HepG2 (cell line): ENCODE results near the gene RABL6. TPM values are rescaled to one million over a fixed set of nuclear protein-coding genes. Genes with fewer than 3 reads are reported as not detected.

Experiments used
- ATAC-seq: fragments of 200-7000 bp; cut with Tn5 transposase; 3 replicates; pipeline ENCODE4 v1.9.1; 2020; ENCODE audit warnings: mild to moderate bottlenecking, moderate library complexity
- BruUV-seq: library from RNA; stranded (reverse); fragments of 400-500 nt; replicated peaks from 2 replicates; lab custom pipeline; 2021; lab: Mats Ljungman, UMichigan
- CTCF ChIA-PET: fragments of 300-600 bp; formaldehyde crosslinking; extraction: SDS; loops from one replicate; lab custom pipeline; 2021; ENCODE audit warnings: low total read pairs, inconsistent platforms, low intra/inter-chr PET ratio; lab: Yijun Ruan, JAX
- POLR2A ChIA-PET: fragments of 350-600 bp; sonication (Branson Sonifier 250); formaldehyde crosslinking; loops from one replicate; lab custom pipeline; 2020; ENCODE audit warnings: antibody characterized with exemption, inconsistent platforms; lab: Yijun Ruan, JAX
- DNase-seq: peaks from one replicate; pipeline ENCODE4 v3.0.0-alpha.2; 2015; ENCODE audit warnings: low spot score
- FAIRE-seq: peaks from 3 replicates; lab custom pipeline; 2011; peaks lifted over from hg19 to GRCh38; lab: Jason Lieb, UNC
- H2AFZ ChIP-seq: one replicate; pipeline ENCODE4 v1.6.1; 2011; ENCODE audit warnings: low read length, inconsistent platforms
- H3K27ac ChIP-seq: fragments of 300-600 bp; 3 replicates; pipeline ENCODE4 v1.8.0; 2011; ENCODE audit warnings: mixed run types, mild to moderate bottlenecking, mixed read lengths, low read length, inconsistent platforms; ENCODE audit not compliant: insufficient read depth; ENCODE audit errors: extremely low read length
- H3K27me3 ChIP-seq, 2 experiments: fragments of 200-600 bp in 1 of 2; 2 replicates in 1 of 2; 3 replicates in 1 of 2; pipeline versions ENCODE4 v1.6.0 to v1.8.0; 2011; ENCODE audit warnings: low read length in 2 of 2, mild to moderate bottlenecking in 2 of 2, moderate library complexity in 2 of 2, inconsistent platforms in 1 of 2; ENCODE audit not compliant: insufficient read depth in 2 of 2, control insufficient read depth in 1 of 2
- H3K36me3 ChIP-seq, 2 experiments: fragments of 200-600 bp in 1 of 2; replicated peaks in 1 of 2; 2 replicates in 1 of 2; 3 replicates in 1 of 2; pipeline versions ENCODE4 v1.5.1 to v1.8.0; 2011; ENCODE audit warnings: low read length in 2 of 2, inconsistent platforms in 1 of 2; ENCODE audit not compliant: insufficient read depth in 2 of 2, control insufficient read depth in 1 of 2
- H3K4me1 ChIP-seq: 2 replicates; pipeline ENCODE4 v1.5.1; 2012; ENCODE audit warnings: low read length, inconsistent platforms; ENCODE audit not compliant: insufficient read depth
- H3K4me2 ChIP-seq: 2 replicates; pipeline ENCODE4 v1.6.0; 2011; ENCODE audit warnings: low read depth, low read length, inconsistent platforms
- H3K4me3 ChIP-seq, 3 experiments: fragments of 200-600 bp in 1 of 3; sonication (generic), shearing (Covaris generic) in 1 of 3; replicated peaks in 1 of 3; 2 replicates each; pipeline ENCODE4 v1.5.1; 2011 to 2016; ENCODE audit warnings: low read length in 3 of 3, inconsistent platforms in 2 of 3, low read depth in 2 of 3, mild to moderate bottlenecking in 2 of 3, control low read depth in 1 of 3, mixed read lengths in 1 of 3; ENCODE audit not compliant: insufficient read depth in 1 of 3
- H3K79me2 ChIP-seq: one replicate; pipeline ENCODE4 v1.6.1; 2011; ENCODE audit warnings: low read length, inconsistent platforms; ENCODE audit not compliant: insufficient read depth
- H3K9ac ChIP-seq: 2 replicates; pipeline ENCODE4 v1.6.0; 2011; ENCODE audit warnings: mild to moderate bottlenecking, low read depth, low read length, inconsistent platforms; ENCODE audit not compliant: insufficient read depth
- H3K9me3 ChIP-seq: 2 replicates; pipeline ENCODE4 v1.5.1; 2012; ENCODE audit warnings: mild to moderate bottlenecking, low read length
- H4K20me1 ChIP-seq: 2 replicates; pipeline ENCODE4 v1.6.0; 2011; ENCODE audit warnings: inconsistent platforms, mild to moderate bottlenecking, low read length, moderate library complexity; ENCODE audit not compliant: insufficient read depth
- ELF3 ChIP-seq: IDR thresholded peaks from 2 replicates; pipeline ENCODE4 v1.6.1; 2016; ENCODE audit warnings: missing genetic modification reagents, missing compliant biosample characterization
- GABPB1 ChIP-seq: IDR thresholded peaks from 2 replicates; pipeline ENCODE4 v1.6.1; 2016; ENCODE audit warnings: mild to moderate bottlenecking, missing genetic modification reagents, moderate library complexity, missing compliant biosample characterization
- MLLT10 ChIP-seq: sonication (generic); formaldehyde crosslinking; IDR thresholded peaks from 2 replicates; pipeline ENCODE4 v1.4.0; 2020; ENCODE audit warnings: missing genetic modification reagents
- NONO ChIP-seq, 2 experiments: fragments of 450-650 bp in 1 of 2; sonication (generic) in 1 of 2; formaldehyde crosslinking in 1 of 2; IDR thresholded peaks in 1 of 2; conservative IDR thresholded peaks in 1 of 2; 2 replicates each; pipeline versions ENCODE4 v1.6.1 to v1.8.0; 2017 to 2022; ENCODE audit warnings: mild to moderate bottlenecking in 1 of 2, missing genetic modification reagents in 1 of 2, moderate library complexity in 1 of 2
- PITX1 ChIP-seq: sonication (generic); formaldehyde crosslinking; IDR thresholded peaks from 2 replicates; pipeline ENCODE4 v1.5.1; 2020; ENCODE audit warnings: mild to moderate bottlenecking, missing genetic modification reagents
- POLR2AphosphoS5 ChIP-seq: IDR thresholded peaks from 2 replicates; pipeline ENCODE4 v1.6.1; 2012; ENCODE audit warnings: low read depth, low read length
- SCMH1 ChIP-seq: sonication (generic); formaldehyde crosslinking; IDR thresholded peaks from 2 replicates; pipeline ENCODE4 v1.9.0; 2021; ENCODE audit warnings: missing genetic modification reagents, mild to moderate bottlenecking, borderline replicate concordance
- SP2 ChIP-seq: sonication (generic); formaldehyde crosslinking; IDR thresholded peaks from 2 replicates; pipeline ENCODE4 v1.5.1; 2020; ENCODE audit warnings: mild to moderate bottlenecking, missing genetic modification reagents
- TSC22D2 ChIP-seq: sonication (generic); formaldehyde crosslinking; IDR thresholded peaks from 2 replicates; pipeline ENCODE4 v1.5.1; 2020; ENCODE audit warnings: missing genetic modification reagents, mild to moderate bottlenecking, borderline replicate concordance
- ZNF331 ChIP-seq: sonication (generic); formaldehyde crosslinking; IDR thresholded peaks from 2 replicates; pipeline ENCODE4 v1.4.0; 2020; ENCODE audit warnings: missing genetic modification reagents
- WGBS: methylation state at CpG from one replicate; pipeline ENCODE4 v1.1.6; 2017; ENCODE audit warnings: low lambda C conversion rate; 5-methylcytosine and 5-hydroxymethylcytosine counted together
- in situ Hi-C: cut with HindIII; loops from 2 replicates; pipeline ENCODE4 v1.10.0; 2017; ENCODE audit warnings: low pct_unique_long_range_greater_than_20kb; ENCODE audit not compliant: extremely low pct_ligation_motif_present
- intact Hi-C: fragments of 100-400 bp; cut with micrococcal nuclease; formaldehyde crosslinking; loops from one replicate; pipeline ENCODE4 v1.10.0; 2022; ENCODE audit not compliant: unreplicated experiment
- polyA plus RNA-seq, 8 experiments: library from polyadenylated mRNA; depleted of rRNA in 3 of 8; stranded (reverse) in 7 of 8; unstranded in 1 of 8; fragments of >200 nt; fragmentation: Illumina TruSeq in 4 of 8; extraction: Trizol in 4 of 8; gene quantifications; 2 replicates each; pipeline versions ENCODE4 v1.2.1 to v1.2.3, GENCODE V29; 2011 to 2016; ENCODE audit warnings: low read depth in 4 of 8, missing spikeins in 1 of 8, mixed read lengths in 1 of 8; ENCODE audit not compliant: insufficient read depth in 1 of 8
- total RNA-seq, 5 experiments: library from RNA; depleted of rRNA; stranded (reverse); fragments of >200 nt; fragmentation: Illumina TruSeq; extraction: Trizol; gene quantifications; 2 replicates each; pipeline ENCODE4 v1.2.3, GENCODE V29; 2016; ENCODE audit warnings: low read depth in 1 of 5
- TF ChIP-seq, protein P1 (sequence below): sonication (generic); formaldehyde crosslinking; conservative IDR thresholded peaks from 2 replicates; pipeline ENCODE4 v1.4.0; 2020; ENCODE audit warnings: mild to moderate bottlenecking, missing genetic modification reagents, moderate library complexity
- TF ChIP-seq, protein P2 (sequence below): IDR thresholded peaks from 2 replicates; pipeline ENCODE4 v1.6.1; 2016

Gene RABL6
- total and polyA plus RNA-seq, 2 of the 13 experiments (the other 11 are each of a cell fraction or from before 2014, with no cell fraction given) = 81.5 to 125 TPM

DNA sequence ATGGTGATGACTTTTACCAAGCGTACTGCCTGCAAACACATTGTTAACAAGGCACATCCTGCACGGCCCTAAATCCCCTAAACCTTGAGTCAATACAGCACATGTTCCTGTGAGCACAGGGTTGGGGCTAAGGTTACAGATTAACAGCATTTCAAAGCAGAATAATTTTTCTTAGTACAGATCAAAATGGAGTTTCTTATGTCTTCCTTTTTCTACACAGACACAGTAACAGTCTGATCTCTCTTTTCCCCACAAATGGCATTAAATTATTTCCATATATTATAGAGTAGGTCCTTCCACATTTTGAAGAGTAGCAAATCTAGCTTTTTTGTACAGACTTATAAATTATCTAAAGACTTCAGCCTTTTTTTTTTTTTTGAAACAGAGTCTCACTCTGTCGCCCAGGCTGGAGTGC, 18.2 kb upstream of the RABL6 start (continued):
- TF ChIP-seq MLLT10 (CRISPR knock-in tag) (no peak), POLR2AphosphoS5 (peak; percentile 45), NONO (IDR thresholded peaks at IDR 0.05) (no peak), NONO (CRISPR knock-in tag; conservative IDR thresholded peaks at IDR 0.05) (0 out of 2 replicates have a peak, but pooled peaks have one; percentile 27)
- TF ChIP-seq, protein P1, sequence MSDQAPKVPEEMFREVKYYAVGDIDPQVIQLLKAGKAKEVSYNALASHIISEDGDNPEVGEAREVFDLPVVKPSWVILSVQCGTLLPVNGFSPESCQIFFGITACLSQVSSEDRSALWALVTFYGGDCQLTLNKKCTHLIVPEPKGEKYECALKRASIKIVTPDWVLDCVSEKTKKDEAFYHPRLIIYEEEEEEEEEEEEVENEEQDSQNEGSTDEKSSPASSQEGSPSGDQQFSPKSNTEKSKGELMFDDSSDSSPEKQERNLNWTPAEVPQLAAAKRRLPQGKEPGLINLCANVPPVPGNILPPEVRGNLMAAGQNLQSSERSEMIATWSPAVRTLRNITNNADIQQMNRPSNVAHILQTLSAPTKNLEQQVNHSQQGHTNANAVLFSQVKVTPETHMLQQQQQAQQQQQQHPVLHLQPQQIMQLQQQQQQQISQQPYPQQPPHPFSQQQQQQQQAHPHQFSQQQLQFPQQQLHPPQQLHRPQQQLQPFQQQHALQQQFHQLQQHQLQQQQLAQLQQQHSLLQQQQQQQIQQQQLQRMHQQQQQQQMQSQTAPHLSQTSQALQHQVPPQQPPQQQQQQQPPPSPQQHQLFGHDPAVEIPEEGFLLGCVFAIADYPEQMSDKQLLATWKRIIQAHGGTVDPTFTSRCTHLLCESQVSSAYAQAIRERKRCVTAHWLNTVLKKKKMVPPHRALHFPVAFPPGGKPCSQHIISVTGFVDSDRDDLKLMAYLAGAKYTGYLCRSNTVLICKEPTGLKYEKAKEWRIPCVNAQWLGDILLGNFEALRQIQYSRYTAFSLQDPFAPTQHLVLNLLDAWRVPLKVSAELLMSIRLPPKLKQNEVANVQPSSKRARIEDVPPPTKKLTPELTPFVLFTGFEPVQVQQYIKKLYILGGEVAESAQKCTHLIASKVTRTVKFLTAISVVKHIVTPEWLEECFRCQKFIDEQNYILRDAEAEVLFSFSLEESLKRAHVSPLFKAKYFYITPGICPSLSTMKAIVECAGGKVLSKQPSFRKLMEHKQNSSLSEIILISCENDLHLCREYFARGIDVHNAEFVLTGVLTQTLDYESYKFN (CRISPR knock-in tag) = peak; percentile 79
- TF ChIP-seq, all 625 proteins: peak for 50

DNA sequence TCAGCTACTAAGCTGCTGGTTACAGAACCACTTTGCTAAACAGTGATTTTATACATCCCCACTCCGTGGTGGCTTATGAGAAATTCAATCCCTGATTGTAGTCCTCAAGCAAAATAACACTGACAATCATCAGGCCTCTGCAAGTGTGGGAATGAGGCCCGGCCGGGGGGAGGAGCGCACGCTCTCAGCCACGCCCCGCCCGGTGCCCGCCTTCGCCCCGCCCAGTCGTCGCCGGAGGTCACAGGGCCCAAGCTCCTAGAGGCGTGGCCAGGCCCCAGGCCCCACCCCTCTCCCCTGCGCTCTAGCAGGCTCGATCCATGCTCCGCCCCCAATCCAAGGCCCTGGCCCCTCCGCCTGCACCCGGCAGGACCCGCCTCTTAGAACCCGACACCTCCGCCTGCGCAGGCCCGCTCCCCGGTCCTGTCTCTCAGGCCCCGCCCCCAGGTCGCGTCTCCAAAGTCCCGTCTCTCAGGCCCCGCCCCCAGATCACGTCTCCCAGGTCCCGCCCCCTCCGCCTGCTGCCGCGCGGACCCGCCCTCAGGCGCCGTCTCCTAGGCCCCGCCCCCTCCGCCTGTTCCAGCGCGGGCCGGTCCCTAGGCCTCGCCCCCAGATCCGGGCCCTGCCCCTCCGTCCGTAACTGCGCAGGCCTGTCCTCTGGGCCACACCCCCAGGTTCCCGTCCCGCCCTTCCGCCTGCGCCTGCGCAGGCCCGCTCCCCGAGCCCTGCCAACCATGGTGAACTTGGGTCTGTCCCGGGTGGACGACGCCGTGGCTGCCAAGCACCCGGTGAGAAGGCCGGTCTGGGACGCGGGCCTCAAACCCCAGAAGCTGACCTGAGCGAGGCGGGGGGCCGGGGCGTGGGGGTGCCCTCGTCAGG, 16.9 kb upstream of the RABL6 start, which contains the start of gene TMEM141:
TMEM141 (plus strand) TSS at position 705 of the 876 bp plus-strand sequence; CDS start at position 732, 27 bp downstream.
- Histone ChIP-seq H4K20me1 (no peaks in the 10 kb centered on the region), H3K36me3 (0 out of 5 replicates have a peak, but pooled peaks cover 0 to 12% of the 10 kb centered on the region in 2 experiments), H3K4me3 (peak within 1 kb of the TSS; percentile 78 to 98 (median 82)), H3K4me2 (peak within 1 kb of the TSS; percentile 96), H3K27ac (peak within 1 kb of the TSS; percentile 91), H3K9ac (peak within 1 kb of the TSS; percentile 91), H2AFZ (no peak within 1 kb of the TSS), H3K9me3 (no peaks in the 10 kb centered on the region), H3K79me2 (peaks cover 28% of the 10 kb centered on the region), H3K4me1 (peaks cover 82% of the 10 kb centered on the region), H3K27me3 (no peaks in the 10 kb centered on the region; a peak in 1 of 5 replicates)
- WGBS = 3% methylated on average over 7 of the region's 70 CpGs
- DNase-seq = peak; percentile 97
- no TSS peak for BruUV-seq
- intact Hi-C loops (no loop called here), in situ Hi-C loops (no loop called here)
- POLR2A ChIA-PET = interaction anchor here (0.7 to 1.6 kb wide), 8 partner anchors 9 to 280 kb away, joined by 3 to 22 read pairs (median 5); partner anchors contain the start of genes AJM1, RABL6 and SAPCD2
- FAIRE-seq = peak; percentile 39
- CTCF ChIA-PET = interaction anchor here (1.1 kb wide), 1 partner anchor 50 kb away, joined by 3 read pairs; no protein-coding TSS in a partner anchor
- ATAC-seq = peak; percentile 84
- peak; percentile 49 for TF ChIP-seq SP2 (CRISPR knock-in tag)
- TF ChIP-seq ZNF331 = peak; percentile 56; the same call in 1 of the 2 replicates
- TF ChIP-seq, protein P2, sequence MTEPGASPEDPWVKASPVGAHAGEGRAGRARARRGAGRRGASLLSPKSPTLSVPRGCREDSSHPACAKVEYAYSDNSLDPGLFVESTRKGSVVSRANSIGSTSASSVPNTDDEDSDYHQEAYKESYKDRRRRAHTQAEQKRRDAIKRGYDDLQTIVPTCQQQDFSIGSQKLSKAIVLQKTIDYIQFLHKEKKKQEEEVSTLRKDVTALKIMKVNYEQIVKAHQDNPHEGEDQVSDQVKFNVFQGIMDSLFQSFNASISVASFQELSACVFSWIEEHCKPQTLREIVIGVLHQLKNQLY = peak; percentile 55; the same call in 1 of the 2 replicates
- peak; percentile 82 for TF ChIP-seq GABPB1 (CRISPR knock-in tag)
- no peak for TF ChIP-seq SCMH1 (CRISPR knock-in tag)
- TF ChIP-seq PITX1 = peak; percentile 63; the same call in 1 of the 2 replicates
- 0 out of 2 replicates have a peak, but pooled peaks have one; percentile 29 for TF ChIP-seq TSC22D2 (CRISPR knock-in tag)
- TF ChIP-seq ELF3 (CRISPR knock-in tag) = peak; percentile 54
